Keratinocyte (primary cell): Measurements from ENCODE around the gene TMEM219.

ENCODE experiments used
- EZH2 ChIP-seq: IDR thresholded peaks from one replicate; pipeline ENCODE4 v1.6.1; 2012; ENCODE audit warnings: inconsistent platforms, mild to moderate bottlenecking, low read length, moderate library complexity
- TF ChIP-seq, protein P1 (sequence below), 3 experiments: IDR thresholded peaks in 1 of 3; conservative IDR thresholded peaks in 1 of 3; optimal IDR thresholded peaks in 1 of 3; 2 replicates in 2 of 3; 3 replicates in 1 of 3; pipeline versions ENCODE3 to v1.5.1; 2011; ENCODE audit warnings: low read length in 3 of 3, mild to moderate bottlenecking in 3 of 3, moderate library complexity in 2 of 3, control low read depth in 1 of 3, inconsistent platforms in 1 of 3; ENCODE audit not compliant: insufficient read depth in 2 of 3; ENCODE audit errors: extremely low read depth in 1 of 3

DNA sequence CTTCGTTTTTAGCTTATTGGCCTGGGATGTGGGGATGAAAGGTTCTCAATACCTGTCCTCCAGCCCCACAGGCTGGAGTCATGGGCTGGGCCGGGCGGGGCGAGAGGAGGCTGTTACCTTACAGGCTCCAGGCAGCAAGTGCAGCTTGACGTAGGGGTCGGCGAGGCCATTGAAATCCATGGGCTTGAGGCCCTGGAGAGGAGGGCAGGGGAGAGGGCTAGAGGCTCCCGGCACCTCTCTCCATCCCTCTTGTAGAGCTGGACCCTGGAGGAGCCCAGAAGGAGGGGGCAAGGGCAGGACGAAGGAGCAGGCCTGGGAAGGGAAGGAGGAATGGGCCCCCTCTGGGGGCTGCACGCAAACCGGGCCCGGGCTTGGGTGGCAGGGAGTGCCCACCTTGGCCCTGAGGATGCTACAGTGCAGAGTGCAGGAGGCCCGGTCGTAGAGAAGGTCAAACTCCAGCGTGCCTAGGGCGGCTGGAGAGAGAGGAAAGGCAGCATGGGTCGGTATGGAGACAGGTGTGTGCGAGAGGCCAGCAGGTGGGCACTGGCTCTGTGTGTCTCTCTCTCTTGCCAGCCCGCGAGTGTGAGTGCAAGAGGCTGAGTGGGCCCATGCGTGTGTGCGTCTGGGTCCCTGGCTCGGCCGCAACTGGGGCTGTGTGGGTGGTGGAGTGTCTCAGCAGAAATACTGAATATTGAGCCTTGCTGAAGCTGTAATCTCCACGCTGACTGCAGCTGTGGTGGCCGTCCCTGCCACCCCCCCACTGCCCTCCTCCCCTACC, 47.4 kb downstream of the TMEM219 start:
- TF ChIP-seq, protein P1, sequence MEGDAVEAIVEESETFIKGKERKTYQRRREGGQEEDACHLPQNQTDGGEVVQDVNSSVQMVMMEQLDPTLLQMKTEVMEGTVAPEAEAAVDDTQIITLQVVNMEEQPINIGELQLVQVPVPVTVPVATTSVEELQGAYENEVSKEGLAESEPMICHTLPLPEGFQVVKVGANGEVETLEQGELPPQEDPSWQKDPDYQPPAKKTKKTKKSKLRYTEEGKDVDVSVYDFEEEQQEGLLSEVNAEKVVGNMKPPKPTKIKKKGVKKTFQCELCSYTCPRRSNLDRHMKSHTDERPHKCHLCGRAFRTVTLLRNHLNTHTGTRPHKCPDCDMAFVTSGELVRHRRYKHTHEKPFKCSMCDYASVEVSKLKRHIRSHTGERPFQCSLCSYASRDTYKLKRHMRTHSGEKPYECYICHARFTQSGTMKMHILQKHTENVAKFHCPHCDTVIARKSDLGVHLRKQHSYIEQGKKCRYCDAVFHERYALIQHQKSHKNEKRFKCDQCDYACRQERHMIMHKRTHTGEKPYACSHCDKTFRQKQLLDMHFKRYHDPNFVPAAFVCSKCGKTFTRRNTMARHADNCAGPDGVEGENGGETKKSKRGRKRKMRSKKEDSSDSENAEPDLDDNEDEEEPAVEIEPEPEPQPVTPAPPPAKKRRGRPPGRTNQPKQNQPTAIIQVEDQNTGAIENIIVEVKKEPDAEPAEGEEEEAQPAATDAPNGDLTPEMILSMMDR (optimal IDR thresholded peaks at IDR 0.05 in 1 of 3, IDR thresholded peaks at IDR 0.05 in 1 of 3, conservative IDR thresholded peaks at IDR 0.05 in 1 of 3; ENCODE audit: extremely low read depth in 1 of 3, insufficient read depth in 2 of 3, low read length in 3 of 3), result no peak
- TF ChIP-seq EZH2, result no peak
